Activated CD4-positive, alpha-beta memory T cell treated with anti-CD3 and anti-CD28 coated beads, Interleukin-2, amount 10 ng/mL, durations not matched to agents 7 days and 5 days (primary cell): ENCODE results near the gene C9orf72. TPM values are rescaled to one million over a fixed set of nuclear protein-coding genes. Genes with fewer than 3 reads are reported as not detected.

Experiments
- CTCF ChIA-PET: fragments of 350-600 bp; sonication (Branson Sonifier 250); formaldehyde crosslinking; loops from one replicate; lab custom pipeline; 2021; ENCODE audit warnings: antibody characterized with exemption, inconsistent platforms; lab: Charles Lee
- POLR2A ChIA-PET: fragments of 350-600 bp; sonication (Branson Sonifier 250); formaldehyde crosslinking; loops from one replicate; lab custom pipeline; 2021; ENCODE audit warnings: antibody characterized with exemption; lab: Charles Lee
- DNase-seq: peaks from one replicate; pipeline ENCODE4 v3.0.0-alpha.2; 2020
- H3K27ac Mint-ChIP-seq: one replicate; pipeline ENCODE4 v1.8.0; 2021; ENCODE audit warnings: mild to moderate bottlenecking, mixed read lengths
- H3K27me3 Mint-ChIP-seq: one replicate; pipeline ENCODE4 v1.8.0; 2021; ENCODE audit warnings: mixed read lengths
- H3K36me3 Mint-ChIP-seq: one replicate; pipeline ENCODE4 v1.8.0; 2021; ENCODE audit warnings: low read depth, mixed read lengths
- H3K4me1 Mint-ChIP-seq: one replicate; pipeline ENCODE4 v1.8.0; 2021; ENCODE audit warnings: mixed read lengths
- H3K4me3 Mint-ChIP-seq: one replicate; pipeline ENCODE4 v1.8.0; 2021; ENCODE audit warnings: mild to moderate bottlenecking, mixed read lengths
- H3K9me3 Mint-ChIP-seq: one replicate; pipeline ENCODE4 v1.8.0; 2021; ENCODE audit warnings: mixed read lengths
- total RNA-seq, 2 experiments: library from RNA; stranded (reverse); gene quantifications; one replicate each; pipeline ENCODE4 v1.2.3, GENCODE V29; 2021

C9orf72 gene
- total RNA-seq, 2 experiments from 2014 or later = 9.9 to 10.6 TPM

DNA sequence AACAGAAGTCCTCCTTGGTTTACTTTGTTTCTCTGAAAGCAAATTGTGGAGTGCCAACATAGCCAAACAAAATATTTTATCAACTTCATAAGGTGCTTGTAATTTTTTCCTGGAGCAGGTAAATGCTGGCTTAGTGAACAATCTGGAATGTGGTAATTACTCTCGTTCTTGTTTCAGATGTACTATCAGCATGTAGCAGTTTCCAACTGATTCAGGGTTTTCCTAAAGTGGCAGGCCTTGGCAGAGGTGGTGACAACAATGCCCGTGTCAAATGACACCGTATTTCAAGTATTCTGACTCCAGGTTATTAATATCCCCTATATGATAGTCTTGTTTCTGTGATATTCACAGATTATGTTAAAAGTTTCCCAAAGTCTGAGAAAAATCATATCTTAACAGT, 1.2 kb downstream of the C9orf72 start:
- H3K4me3 Mint-ChIP-seq = peak overlapping the region; percentile 89
- H3K27ac Mint-ChIP-seq = peak overlapping the region; percentile 99
- peaks cover 2% of the 10 kb centered on the region for H3K36me3 Mint-ChIP-seq
- DNase-seq = no peak
- CTCF ChIA-PET = no interaction called here
- H3K4me1 Mint-ChIP-seq = peaks cover 22% of the 10 kb centered on the region
- H3K9me3 Mint-ChIP-seq = no peaks in the 10 kb centered on the region
- POLR2A ChIA-PET = interaction anchor here (0.9 to 1.0 kb wide), 3 partner anchors 41 to 625 kb away, joined by 3 read pairs; partner anchors contain the start of gene PLAA
- no peaks in the 10 kb centered on the region for H3K27me3 Mint-ChIP-seq

DNA sequence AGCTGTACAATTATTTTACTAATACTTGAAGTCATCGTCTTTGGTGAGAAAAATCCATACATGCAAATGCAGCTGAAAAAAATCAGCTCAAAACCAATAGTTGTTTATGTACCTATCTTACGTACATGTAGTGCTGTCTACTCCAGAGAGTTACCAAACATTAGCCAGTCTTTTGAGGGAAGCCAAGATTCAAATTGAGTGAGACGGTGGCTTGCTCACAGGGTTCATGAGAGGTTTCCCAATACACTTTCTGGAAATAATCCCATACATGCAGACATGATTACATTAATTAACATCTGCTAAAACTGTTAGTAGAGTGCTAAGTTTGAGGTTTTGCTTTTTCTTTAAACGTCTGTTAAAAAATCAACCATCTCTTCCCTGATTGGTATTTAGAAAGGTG, 2.3 kb downstream of the C9orf72 start:
- Mint-ChIP-seq H3K27me3 (no peaks in the 10 kb centered on the region), H3K4me3 (no peak overlapping the region), H3K27ac (no peak overlapping the region), H3K36me3 (peaks cover 6% of the 10 kb centered on the region), H3K9me3 (no peaks in the 10 kb centered on the region), H3K4me1 (peaks cover 25% of the 10 kb centered on the region)
- DNase-seq = no peak
- ChIA-PET CTCF (no interaction called here), POLR2A (no interaction called here)

GRCh38 chr9:27569406-27569805, 3.9 kb downstream of the C9orf72 start:
- no peaks in the 10 kb centered on the region for H3K9me3 Mint-ChIP-seq
- CTCF ChIA-PET = interaction anchor here (1.3 kb wide), 1 partner anchor 40 kb away, joined by 6 read pairs; the partner anchor contains the start of gene MOB3B
- H3K27ac Mint-ChIP-seq = no peak overlapping the region
- DNase-seq = no peak
- POLR2A ChIA-PET = no interaction called here
- H3K4me1 Mint-ChIP-seq = peaks cover 27% of the 10 kb centered on the region
- H3K4me3 Mint-ChIP-seq = no peak overlapping the region
- H3K36me3 Mint-ChIP-seq = peaks cover 10% of the 10 kb centered on the region
- no peaks in the 10 kb centered on the region for H3K27me3 Mint-ChIP-seq

DNA sequence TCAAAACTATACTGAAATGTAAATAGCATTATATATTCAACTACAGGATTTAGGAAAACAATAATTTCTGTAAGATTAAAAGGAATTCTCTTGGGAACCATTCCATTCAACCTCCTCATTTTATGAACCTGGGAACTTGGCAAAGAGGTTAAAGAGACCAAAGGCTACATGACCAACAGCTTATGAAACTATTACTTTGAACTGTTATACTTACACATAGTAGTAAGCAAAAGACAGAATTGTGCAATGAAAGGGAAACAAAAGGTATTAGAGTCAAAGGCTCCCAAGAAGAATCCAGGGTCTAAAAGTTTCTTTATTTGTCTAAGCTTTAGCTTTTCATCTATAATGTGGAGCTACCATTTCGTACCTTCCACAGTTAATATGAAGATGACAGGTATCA, 7.2 kb downstream of the C9orf72 start:
- no peak overlapping the region for H3K4me3 Mint-ChIP-seq
- ChIA-PET CTCF (interaction anchor here (0.7 kb wide), 1 partner anchor 37 kb away, joined by 3 read pairs; the partner anchor contains the start of gene MOB3B), POLR2A (interaction anchor here (0.6 kb wide), 1 partner anchor 66 kb away, joined by 3 read pairs; no protein-coding TSS in a partner anchor)
- no peaks in the 10 kb centered on the region for H3K27me3 Mint-ChIP-seq
- H3K4me1 Mint-ChIP-seq = peaks cover 13% of the 10 kb centered on the region
- no peak for DNase-seq
- H3K9me3 Mint-ChIP-seq = no peaks in the 10 kb centered on the region
- no peak overlapping the region for H3K27ac Mint-ChIP-seq
- H3K36me3 Mint-ChIP-seq = peaks cover 14% of the 10 kb centered on the region

DNA sequence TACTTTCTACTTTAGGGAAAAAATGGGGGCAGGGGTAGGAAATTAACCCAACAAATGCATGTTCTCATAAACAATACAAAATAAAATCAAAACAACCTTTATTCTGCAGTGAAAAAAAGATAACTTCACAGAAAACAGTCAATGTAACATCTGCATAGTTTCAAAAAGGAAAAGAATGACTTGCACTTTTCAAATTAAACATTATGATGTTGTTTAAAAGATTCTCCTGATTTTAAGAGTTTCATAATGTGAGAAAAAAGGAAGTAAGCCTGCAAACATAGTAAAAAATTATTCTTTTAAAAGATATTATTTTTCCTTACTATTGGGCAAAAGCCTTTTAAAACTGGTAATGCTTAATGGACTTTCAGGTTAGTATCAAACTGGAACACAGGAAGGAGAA, 7.6 kb downstream of the C9orf72 start:
- H3K36me3 Mint-ChIP-seq = peaks cover 14% of the 10 kb centered on the region
- H3K4me3 Mint-ChIP-seq = no peak overlapping the region
- ChIA-PET POLR2A (interaction anchor here (0.6 kb wide), 1 partner anchor 66 kb away, joined by 3 read pairs; no protein-coding TSS in a partner anchor), CTCF (no interaction called here)
- peaks cover 13% of the 10 kb centered on the region for H3K4me1 Mint-ChIP-seq
- no peaks in the 10 kb centered on the region for H3K27me3 Mint-ChIP-seq
- H3K27ac Mint-ChIP-seq = no peak overlapping the region
- no peaks in the 10 kb centered on the region for H3K9me3 Mint-ChIP-seq
- no peak for DNase-seq

DNA sequence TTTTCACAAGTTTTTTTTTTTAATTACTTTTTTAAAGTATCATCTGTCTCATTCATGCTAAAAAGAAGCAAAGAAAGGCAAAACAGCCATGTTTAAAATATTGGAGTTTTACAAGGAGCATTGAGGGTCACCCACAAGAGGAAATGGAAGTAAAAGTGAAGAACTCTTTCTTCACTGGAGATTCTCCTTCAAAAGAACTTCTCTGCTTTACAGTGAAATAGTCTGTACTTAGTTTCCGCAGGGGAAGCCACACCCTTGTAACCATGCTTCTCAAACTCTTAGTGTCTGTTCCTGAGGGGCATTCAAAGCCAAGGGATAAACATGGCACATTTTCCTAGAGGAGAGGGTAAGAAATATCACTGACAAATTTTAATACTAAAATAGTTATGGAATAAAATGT, 8.6 kb downstream of the C9orf72 start:
- Mint-ChIP-seq H3K4me3 (no peak overlapping the region), H3K36me3 (peaks cover 14% of the 10 kb centered on the region), H3K4me1 (peaks cover 13% of the 10 kb centered on the region), H3K9me3 (no peaks in the 10 kb centered on the region), H3K27me3 (no peaks in the 10 kb centered on the region), H3K27ac (no peak overlapping the region)
- ChIA-PET CTCF (no interaction called here), POLR2A (no interaction called here)
- no peak for DNase-seq

DNA sequence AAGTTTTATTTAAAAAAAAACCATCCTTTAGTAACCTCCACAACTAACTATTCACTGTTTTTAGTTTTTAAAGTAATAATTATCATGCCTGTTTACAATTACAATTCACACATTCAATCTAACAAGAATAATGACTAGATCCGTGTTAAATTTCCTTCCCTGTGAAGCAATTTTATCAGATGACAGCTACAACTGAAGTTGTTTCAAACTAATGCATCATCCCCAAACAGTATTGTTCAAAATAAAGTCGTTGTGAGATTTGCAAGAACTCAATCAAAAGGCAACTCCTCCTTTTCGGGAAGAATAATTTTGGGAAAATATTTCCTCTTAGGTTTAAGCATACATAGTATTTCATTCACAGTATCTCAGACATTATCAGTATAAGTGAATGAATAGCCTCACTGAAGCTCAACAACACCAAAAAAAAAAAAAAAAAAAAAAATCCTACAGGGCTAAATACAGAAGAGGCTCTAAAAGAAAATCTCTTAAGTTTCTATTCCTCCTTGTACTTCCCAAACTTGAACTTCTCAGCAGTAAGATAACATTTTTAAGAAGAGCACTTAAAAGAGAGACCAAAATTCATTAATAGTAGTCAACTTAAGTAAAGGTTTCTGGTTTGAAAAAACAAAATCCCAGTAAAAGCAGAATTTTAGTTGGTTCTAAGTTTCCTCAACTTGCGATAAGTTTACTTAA, 9.4 kb downstream of the C9orf72 start:
- peaks cover 14% of the 10 kb centered on the region for H3K36me3 Mint-ChIP-seq
- H3K4me3 Mint-ChIP-seq = no peak overlapping the region
- POLR2A ChIA-PET = no interaction called here
- no peaks in the 10 kb centered on the region for H3K27me3 Mint-ChIP-seq
- CTCF ChIA-PET = interaction anchor here (0.7 kb wide), 1 partner anchor 9 kb away, joined by 3 read pairs; no protein-coding TSS in a partner anchor
- no peaks in the 10 kb centered on the region for H3K9me3 Mint-ChIP-seq
- no peak for DNase-seq
- no peak overlapping the region for H3K27ac Mint-ChIP-seq
- H3K4me1 Mint-ChIP-seq = peaks cover 13% of the 10 kb centered on the region

DNA sequence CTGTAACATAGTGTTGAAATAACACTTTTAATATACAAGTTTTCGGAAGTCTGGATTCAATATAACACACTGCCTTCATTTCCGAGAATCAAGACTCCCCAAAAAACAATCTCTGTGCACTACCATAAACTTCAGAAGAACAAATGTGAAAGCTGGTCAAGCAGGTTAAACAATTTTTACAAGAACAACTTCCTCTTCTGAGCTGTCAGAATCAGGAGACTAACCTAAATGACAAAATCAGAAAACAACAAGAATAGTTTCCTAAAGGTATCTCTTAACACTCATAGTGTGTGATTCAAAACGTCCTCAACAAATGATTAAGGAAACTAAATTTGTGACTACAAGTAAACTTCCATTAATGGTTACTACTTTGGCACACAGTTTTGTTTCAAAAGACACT, 11.6 kb downstream of the C9orf72 start:
- H3K4me1 Mint-ChIP-seq = peaks cover 11% of the 10 kb centered on the region
- no peaks in the 10 kb centered on the region for H3K27me3 Mint-ChIP-seq
- ChIA-PET CTCF (interaction anchor here (1.2 kb wide), 1 partner anchor 14 kb away, joined by 4 read pairs; no protein-coding TSS in a partner anchor), POLR2A (no interaction called here)
- no peak overlapping the region for H3K4me3 Mint-ChIP-seq
- H3K36me3 Mint-ChIP-seq = peaks cover 12% of the 10 kb centered on the region
- no peaks in the 10 kb centered on the region for H3K9me3 Mint-ChIP-seq
- no peak for DNase-seq
- H3K27ac Mint-ChIP-seq = no peak overlapping the region

DNA sequence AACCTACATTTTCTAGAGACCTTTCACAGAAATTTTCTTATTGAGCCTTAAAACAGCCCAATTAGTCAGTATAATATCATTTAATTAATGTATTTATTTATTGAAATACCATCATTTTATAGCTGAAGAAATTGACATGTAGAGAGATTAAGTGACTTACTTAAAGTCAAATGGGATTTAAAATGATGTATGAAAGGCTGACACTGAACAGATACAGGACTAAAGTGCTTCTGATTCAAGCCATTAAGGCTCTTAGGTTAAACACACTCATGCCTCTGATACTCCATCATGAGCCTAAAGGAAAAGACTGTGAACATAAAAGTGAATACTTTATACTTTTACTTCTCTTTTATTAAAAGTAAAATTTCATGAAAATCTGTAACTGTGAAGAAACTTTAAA, 12.8 kb downstream of the C9orf72 start:
- ChIA-PET CTCF (no interaction called here), POLR2A (no interaction called here)
- H3K36me3 Mint-ChIP-seq = peaks cover 9% of the 10 kb centered on the region
- no peak overlapping the region for H3K27ac Mint-ChIP-seq
- H3K4me1 Mint-ChIP-seq = peaks cover 8% of the 10 kb centered on the region
- no peak for DNase-seq
- H3K9me3 Mint-ChIP-seq = no peaks in the 10 kb centered on the region
- no peak overlapping the region for H3K4me3 Mint-ChIP-seq
- H3K27me3 Mint-ChIP-seq = no peaks in the 10 kb centered on the region

- ChIA-PET POLR2A (no interaction called here), CTCF (no interaction called here)
- Mint-ChIP-seq H3K4me3 (no peak overlapping the region), H3K4me1 (peaks cover 3% of the 10 kb centered on the region), H3K27ac (no peak overlapping the region), H3K36me3 (peaks cover 16% of the 10 kb centered on the region), H3K27me3 (no peaks in the 10 kb centered on the region), H3K9me3 (no peaks in the 10 kb centered on the region)
- no peak for DNase-seq
These were observed 15.0 kb downstream of the C9orf72 start for GRCh38 chr9:27558307-27558706.

- H3K4me1 Mint-ChIP-seq = no peaks in the 10 kb centered on the region
- H3K4me3 Mint-ChIP-seq = no peak overlapping the region
- H3K27ac Mint-ChIP-seq = no peak overlapping the region
- peaks cover 16% of the 10 kb centered on the region for H3K36me3 Mint-ChIP-seq
- DNase-seq = no peak
- ChIA-PET POLR2A (no interaction called here), CTCF (no interaction called here)
- no peaks in the 10 kb centered on the region for H3K9me3 Mint-ChIP-seq
- H3K27me3 Mint-ChIP-seq = no peaks in the 10 kb centered on the region
These were observed 16.8 kb downstream of the C9orf72 start for GRCh38 chr9:27556470-27556869.

GRCh38 chr9:27554712-27555111, 18.6 kb downstream of the C9orf72 start:
- no peak overlapping the region for H3K27ac Mint-ChIP-seq
- ChIA-PET POLR2A (no interaction called here), CTCF (interaction anchor here (0.9 to 1.2 kb wide), 2 partner anchors 25 to 222 kb away, joined by 3 to 5 read pairs; partner anchors contain the start of gene MOB3B)
- H3K4me3 Mint-ChIP-seq = no peak overlapping the region
- no peaks in the 10 kb centered on the region for H3K9me3 Mint-ChIP-seq
- peaks cover 16% of the 10 kb centered on the region for H3K36me3 Mint-ChIP-seq
- H3K27me3 Mint-ChIP-seq = no peaks in the 10 kb centered on the region
- no peak for DNase-seq
- no peaks in the 10 kb centered on the region for H3K4me1 Mint-ChIP-seq

GRCh38 chr9:27549196-27549755, 24.0 kb downstream of the C9orf72 start:
- peaks cover 12% of the 10 kb centered on the region for H3K36me3 Mint-ChIP-seq
- DNase-seq = no peak
- no peak overlapping the region for H3K4me3 Mint-ChIP-seq
- ChIA-PET CTCF (interaction anchor here (4.8 kb wide), 1 partner anchor 216 kb away, joined by 35 read pairs; no protein-coding TSS in a partner anchor), POLR2A (no interaction called here)
- H3K4me1 Mint-ChIP-seq = no peaks in the 10 kb centered on the region
- no peaks in the 10 kb centered on the region for H3K9me3 Mint-ChIP-seq
- no peaks in the 10 kb centered on the region for H3K27me3 Mint-ChIP-seq
- H3K27ac Mint-ChIP-seq = no peak overlapping the region
